ENCODE results near the gene OR52N2. TPM values are rescaled to one million over a fixed set of nuclear protein-coding genes. Genes with fewer than 3 reads are reported as not detected.

The OR52N2 gene
- polyA plus RNA-seq (2013, experiment 1 of 2): not detected
- polyA plus RNA-seq (2013, experiment 2 of 2): not detected

GRCh38 chr11:5808500-5809121 is at the start of gene OR52N2:
OR52N2 (plus strand) TSS chr11:5808924; CDS start chr11:5820336, 11,412 bp downstream.
- WGBS, 2 experiments (ENCODE audit: insufficient coverage in 2 of 2): 68 to 69% methylated on average over 22 of the region's 24 CpGs
- Histone ChIP-seq H3K36me3 (ENCODE audit: control insufficient read depth, insufficient read depth, low read length) (no peaks in the 10 kb centered on the region), H3K27ac (ENCODE audit: low read depth, low read length, severe bottlenecking) (no peak within 1 kb of the TSS), H3K9me3 (ENCODE audit: control insufficient read depth, low read length) (no peaks in the 10 kb centered on the region), H3K4me3 (ENCODE audit: extremely low read depth, insufficient read depth, low read length, poor library complexity, severe bottlenecking) (no peak within 1 kb of the TSS), H3K4me1 (ENCODE audit: control insufficient read depth, insufficient read depth, low read length, poor library complexity, severe bottlenecking) (no peaks in the 10 kb centered on the region)

- WGBS, 2 experiments (ENCODE audit: insufficient coverage in 2 of 2): no CpG with 5 or more reads among the region's 1 CpG
- H3K4me3 ChIP-seq (ENCODE audit: extremely low read depth, insufficient read depth, low read length, poor library complexity, severe bottlenecking): no peak overlapping the region
- no peaks in the 10 kb centered on the region for H3K9me3 ChIP-seq (ENCODE audit: control insufficient read depth, low read length)
- no peaks in the 10 kb centered on the region for H3K36me3 ChIP-seq (ENCODE audit: control insufficient read depth, insufficient read depth, low read length)
- no peak overlapping the region for H3K27ac ChIP-seq (ENCODE audit: low read depth, low read length, severe bottlenecking)
- H3K4me1 ChIP-seq (ENCODE audit: control insufficient read depth, insufficient read depth, low read length, poor library complexity, severe bottlenecking): no peaks in the 10 kb centered on the region
Observed at GRCh38 chr11:5767056-5767455, 41.7 kb upstream of the OR52N2 start.

GRCh38 chr11:5783255-5783654 is 25.5 kb upstream of the OR52N2 start, which contains the start of gene OR52N5:
OR52N5 (minus strand) TSS chr11:5783355; CDS start chr11:5778634, 4,721 bp downstream.
- WGBS, 2 experiments (ENCODE audit: insufficient coverage in 2 of 2): no CpG with 5 or more reads among the region's 4 CpGs
- Histone ChIP-seq H3K9me3 (ENCODE audit: control insufficient read depth, low read length) (no peaks in the 10 kb centered on the region), H3K4me3 (ENCODE audit: extremely low read depth, insufficient read depth, low read length, poor library complexity, severe bottlenecking) (no peak within 1 kb of the TSS), H3K27ac (ENCODE audit: low read depth, low read length, severe bottlenecking) (no peak within 1 kb of the TSS), H3K36me3 (ENCODE audit: control insufficient read depth, insufficient read depth, low read length) (no peaks in the 10 kb centered on the region), H3K4me1 (ENCODE audit: control insufficient read depth, insufficient read depth, low read length, poor library complexity, severe bottlenecking) (no peaks in the 10 kb centered on the region)

GRCh38 chr11:5791165-5791564 is 17.6 kb upstream of the OR52N2 start, which contains the start of gene OR52N1:
OR52N1 (minus strand) TSS chr11:5791265; CDS start chr11:5788816, 2,449 bp downstream.
- H3K36me3 ChIP-seq (ENCODE audit: control insufficient read depth, insufficient read depth, low read length): no peaks in the 10 kb centered on the region
- no peaks in the 10 kb centered on the region for H3K4me1 ChIP-seq (ENCODE audit: control insufficient read depth, insufficient read depth, low read length, poor library complexity, severe bottlenecking)
- WGBS, 2 experiments (ENCODE audit: insufficient coverage in 2 of 2): 78 to 84% methylated on average over 3 of the region's 3 CpGs
- H3K9me3 ChIP-seq (ENCODE audit: control insufficient read depth, low read length): no peaks in the 10 kb centered on the region
- no peak within 1 kb of the TSS for H3K4me3 ChIP-seq (ENCODE audit: extremely low read depth, insufficient read depth, low read length, poor library complexity, severe bottlenecking)
- H3K27ac ChIP-seq (ENCODE audit: low read depth, low read length, severe bottlenecking): no peak within 1 kb of the TSS

- H3K9me3 ChIP-seq (ENCODE audit: control insufficient read depth, low read length): no peaks in the 10 kb centered on the region
- no peak overlapping the region for H3K4me3 ChIP-seq (ENCODE audit: extremely low read depth, insufficient read depth, low read length, poor library complexity, severe bottlenecking)
- H3K36me3 ChIP-seq (ENCODE audit: control insufficient read depth, insufficient read depth, low read length): no peaks in the 10 kb centered on the region
- H3K27ac ChIP-seq (ENCODE audit: low read depth, low read length, severe bottlenecking): no peak overlapping the region
- 80 to 83% methylated on average over 1 to 2 of the region's 6 CpGs for WGBS, 2 experiments (ENCODE audit: insufficient coverage in 2 of 2)
- H3K4me1 ChIP-seq (ENCODE audit: control insufficient read depth, insufficient read depth, low read length, poor library complexity, severe bottlenecking): no peaks in the 10 kb centered on the region
Observed at GRCh38 chr11:5796541-5796940, 12.2 kb upstream of the OR52N2 start.

GRCh38 chr11:5803982-5804381 is 4.7 kb upstream of the OR52N2 start:
- Histone ChIP-seq H3K4me3 (ENCODE audit: extremely low read depth, insufficient read depth, low read length, poor library complexity, severe bottlenecking) (no peak overlapping the region), H3K27ac (ENCODE audit: low read depth, low read length, severe bottlenecking) (no peak overlapping the region), H3K9me3 (ENCODE audit: control insufficient read depth, low read length) (no peaks in the 10 kb centered on the region), H3K4me1 (ENCODE audit: control insufficient read depth, insufficient read depth, low read length, poor library complexity, severe bottlenecking) (no peaks in the 10 kb centered on the region), H3K36me3 (ENCODE audit: control insufficient read depth, insufficient read depth, low read length) (no peaks in the 10 kb centered on the region)
- 83 to 100% methylated on average over 1 to 2 of the region's 5 CpGs for WGBS, 2 experiments (ENCODE audit: insufficient coverage in 2 of 2)

GRCh38 chr11:5807580-5807979 is 1.1 kb upstream of the OR52N2 start:
- WGBS, 2 experiments (ENCODE audit: insufficient coverage in 2 of 2): 73 to 82% methylated on average over 9 to 10 of the region's 10 CpGs
- no peak overlapping the region for H3K27ac ChIP-seq (ENCODE audit: low read depth, low read length, severe bottlenecking)
- no peaks in the 10 kb centered on the region for H3K36me3 ChIP-seq (ENCODE audit: control insufficient read depth, insufficient read depth, low read length)
- no peaks in the 10 kb centered on the region for H3K9me3 ChIP-seq (ENCODE audit: control insufficient read depth, low read length)
- no peaks in the 10 kb centered on the region for H3K4me1 ChIP-seq (ENCODE audit: control insufficient read depth, insufficient read depth, low read length, poor library complexity, severe bottlenecking)
- H3K4me3 ChIP-seq (ENCODE audit: extremely low read depth, insufficient read depth, low read length, poor library complexity, severe bottlenecking): no peak overlapping the region

- Histone ChIP-seq H3K9me3 (ENCODE audit: control insufficient read depth, low read length) (no peaks in the 10 kb centered on the region), H3K27ac (ENCODE audit: low read depth, low read length, severe bottlenecking) (no peak overlapping the region), H3K4me1 (ENCODE audit: control insufficient read depth, insufficient read depth, low read length, poor library complexity, severe bottlenecking) (no peaks in the 10 kb centered on the region), H3K36me3 (ENCODE audit: control insufficient read depth, insufficient read depth, low read length) (no peaks in the 10 kb centered on the region), H3K4me3 (ENCODE audit: extremely low read depth, insufficient read depth, low read length, poor library complexity, severe bottlenecking) (no peak overlapping the region)
- WGBS, 2 experiments (ENCODE audit: insufficient coverage in 2 of 2): 90 to 92% methylated on average over 4 to 5 of the region's 5 CpGs
Observed at GRCh38 chr11:5809122-5809519, 397 bp downstream of the OR52N2 start.

GRCh38 chr11:5809905-5810795 is 1.4 kb downstream of the OR52N2 start:
- 90 to 91% methylated on average over 2 to 4 of the region's 6 CpGs for WGBS, 2 experiments (ENCODE audit: insufficient coverage in 2 of 2)
- Histone ChIP-seq H3K4me1 (ENCODE audit: control insufficient read depth, insufficient read depth, low read length, poor library complexity, severe bottlenecking) (no peaks in the 10 kb centered on the region), H3K27ac (ENCODE audit: low read depth, low read length, severe bottlenecking) (no peak overlapping the region), H3K9me3 (ENCODE audit: control insufficient read depth, low read length) (no peaks in the 10 kb centered on the region), H3K4me3 (ENCODE audit: extremely low read depth, insufficient read depth, low read length, poor library complexity, severe bottlenecking) (no peak overlapping the region), H3K36me3 (ENCODE audit: control insufficient read depth, insufficient read depth, low read length) (no peaks in the 10 kb centered on the region)

- Histone ChIP-seq H3K9me3 (ENCODE audit: control insufficient read depth, low read length) (no peaks in the 10 kb centered on the region), H3K4me3 (ENCODE audit: extremely low read depth, insufficient read depth, low read length, poor library complexity, severe bottlenecking) (no peak overlapping the region), H3K36me3 (ENCODE audit: control insufficient read depth, insufficient read depth, low read length) (no peaks in the 10 kb centered on the region), H3K4me1 (ENCODE audit: control insufficient read depth, insufficient read depth, low read length, poor library complexity, severe bottlenecking) (no peaks in the 10 kb centered on the region), H3K27ac (ENCODE audit: low read depth, low read length, severe bottlenecking) (no peak overlapping the region)
- no CpG with 5 or more reads among the region's 4 CpGs for WGBS, 2 experiments (ENCODE audit: insufficient coverage in 2 of 2)
Observed at GRCh38 chr11:5815534-5815933, 6.8 kb downstream of the OR52N2 start.
